HepG2 (cell line): Measurements from ENCODE around the gene NUDT3. TPM values are rescaled to one million over a fixed set of nuclear protein-coding genes. Genes with fewer than 3 reads are reported as not detected.
A peak's percentile ranks its signal among the peaks of the same experiment; 100 is the strongest.

Source experiments
- ARNTL ChIP-seq: sonication (generic); formaldehyde crosslinking; IDR thresholded peaks from 2 replicates; pipeline ENCODE4 v1.4.0; 2020; ENCODE audit warnings: mild to moderate bottlenecking, missing genetic modification reagents
- FOXJ3 ChIP-seq: sonication (generic); formaldehyde crosslinking; IDR thresholded peaks from 2 replicates; pipeline ENCODE4 v1.4.0; 2020; ENCODE audit warnings: missing genetic modification reagents, mild to moderate bottlenecking, borderline replicate concordance
- GMEB1 ChIP-seq: sonication (generic); formaldehyde crosslinking; IDR thresholded peaks from 2 replicates; pipeline ENCODE4 v1.5.1; 2020; ENCODE audit warnings: missing genetic modification reagents, mild to moderate bottlenecking, borderline replicate concordance
- KAT7 ChIP-seq: IDR thresholded peaks from 2 replicates; pipeline ENCODE4 v1.6.1; 2018; ENCODE audit warnings: borderline replicate concordance, missing compliant biosample characterization
- KAT8 ChIP-seq: IDR thresholded peaks from 2 replicates; pipeline ENCODE4 v1.6.1; 2016; ENCODE audit warnings: missing genetic modification reagents, missing compliant biosample characterization
- MED8 ChIP-seq: sonication (generic); formaldehyde crosslinking; IDR thresholded peaks from 2 replicates; pipeline ENCODE4 v1.8.1; 2023; ENCODE audit warnings: mild to moderate bottlenecking, missing genetic modification reagents; ENCODE audit not compliant: insufficient replicate concordance
- MEIS1 ChIP-seq: sonication (generic); formaldehyde crosslinking; IDR thresholded peaks from 2 replicates; pipeline ENCODE4 v1.9.0; 2021; ENCODE audit warnings: mild to moderate bottlenecking, missing genetic modification reagents, moderate library complexity, borderline replicate concordance
- MXD4 ChIP-seq: IDR thresholded peaks from 2 replicates; pipeline ENCODE4 v1.6.1; 2016; ENCODE audit warnings: mild to moderate bottlenecking, missing biosample characterization, missing genetic modification reagents
- POLR2G ChIP-seq: fragments of 200-400 bp; formaldehyde crosslinking; IDR thresholded peaks from 2 replicates; pipeline ENCODE4 v1.6.1; 2018; ENCODE audit warnings: mild to moderate bottlenecking, low read depth, low read length, moderate library complexity
- SMARCC2 ChIP-seq: fragments of 450-650 bp; IDR thresholded peaks from 2 replicates; pipeline ENCODE4 v1.6.1; 2017; ENCODE audit warnings: antibody characterized with exemption, mild to moderate bottlenecking
- SNAI1 ChIP-seq: sonication (generic); formaldehyde crosslinking; IDR thresholded peaks from 2 replicates; pipeline ENCODE4 v1.5.0; 2020; ENCODE audit warnings: mild to moderate bottlenecking, missing genetic modification reagents, borderline replicate concordance
- TFE3 ChIP-seq: IDR thresholded peaks from 2 replicates; pipeline ENCODE4 v1.6.1; 2016
- THAP11 ChIP-seq: IDR thresholded peaks from 2 replicates; pipeline ENCODE4 v1.6.1; 2016; ENCODE audit warnings: missing biosample characterization, missing genetic modification reagents
- TSC22D2 ChIP-seq: sonication (generic); formaldehyde crosslinking; IDR thresholded peaks from 2 replicates; pipeline ENCODE4 v1.5.1; 2020; ENCODE audit warnings: missing genetic modification reagents, mild to moderate bottlenecking, borderline replicate concordance
- ZBTB14 ChIP-seq: sonication (generic); formaldehyde crosslinking; IDR thresholded peaks from 2 replicates; pipeline ENCODE4 v1.4.0; 2020; ENCODE audit warnings: missing genetic modification reagents
- ZBTB43 ChIP-seq: sonication (generic); formaldehyde crosslinking; conservative IDR thresholded peaks from 2 replicates; pipeline ENCODE4 v1.4.0; 2020; ENCODE audit warnings: missing genetic modification reagents
- ZFYVE20 ChIP-seq: sonication (generic); formaldehyde crosslinking; IDR thresholded peaks from 2 replicates; pipeline ENCODE4 v1.8.0; 2023; ENCODE audit warnings: low read depth, mild to moderate bottlenecking, moderate library complexity, missing genetic modification reagents, borderline replicate concordance
- ZMAT3 ChIP-seq: sonication (generic); formaldehyde crosslinking; conservative IDR thresholded peaks from 2 replicates; pipeline ENCODE4 v1.7.0; 2021; ENCODE audit warnings: missing genetic modification reagents
- ZNF180 ChIP-seq: sonication (generic); formaldehyde crosslinking; IDR thresholded peaks from 2 replicates; pipeline ENCODE4 v1.4.0; 2020; ENCODE audit warnings: low read depth, missing genetic modification reagents, borderline replicate concordance
- ZNF430 ChIP-seq: sonication (generic); formaldehyde crosslinking; IDR thresholded peaks from 2 replicates; pipeline ENCODE4 v1.9.0; 2021; ENCODE audit warnings: mild to moderate bottlenecking, missing genetic modification reagents
- ZNF589 ChIP-seq: sonication (generic); formaldehyde crosslinking; conservative IDR thresholded peaks from 2 replicates; pipeline ENCODE4 v1.8.0; 2022; ENCODE audit warnings: mild to moderate bottlenecking, moderate library complexity, missing genetic modification reagents
- ZNF660 ChIP-seq: sonication (generic); formaldehyde crosslinking; IDR thresholded peaks from 2 replicates; pipeline ENCODE4 v1.5.1; 2020; ENCODE audit warnings: mild to moderate bottlenecking, low read depth, missing genetic modification reagents, borderline replicate concordance
- ZNF691 ChIP-seq: sonication (generic); formaldehyde crosslinking; IDR thresholded peaks from 2 replicates; pipeline ENCODE4 v1.4.0; 2020; ENCODE audit warnings: missing genetic modification reagents, low read depth, mild to moderate bottlenecking, borderline replicate concordance
- polyA plus RNA-seq, 8 experiments: library from polyadenylated mRNA; depleted of rRNA in 3 of 8; stranded (reverse) in 7 of 8; unstranded in 1 of 8; fragments of >200 nt; fragmentation: Illumina TruSeq in 4 of 8; extraction: Trizol in 4 of 8; gene quantifications; 2 replicates each; pipeline versions ENCODE4 v1.2.1 to v1.2.3, GENCODE V29; 2011 to 2016; ENCODE audit warnings: low read depth in 4 of 8, missing spikeins in 1 of 8, mixed read lengths in 1 of 8; ENCODE audit not compliant: insufficient read depth in 1 of 8
- total RNA-seq, 5 experiments: library from RNA; depleted of rRNA; stranded (reverse); fragments of >200 nt; fragmentation: Illumina TruSeq; extraction: Trizol; gene quantifications; 2 replicates each; pipeline ENCODE4 v1.2.3, GENCODE V29; 2016; ENCODE audit warnings: low read depth in 1 of 5

The NUDT3 gene
- total and polyA plus RNA-seq, 2 of the 13 experiments (the other 11 are each of a cell fraction or from before 2014, with no cell fraction given): 20.2 to 20.6 TPM

- TF ChIP-seq ZBTB14 (peak; percentile 92), TFE3 (peak; percentile 47; the same call in 1 of the 2 replicates), THAP11 (CRISPR knock-in tag) (peak; percentile 83), ZBTB43 (0 out of 2 replicates have a peak, but pooled peaks have one; percentile 65), ZNF660 (no peak), ZMAT3 (no peak), ZNF180 (no peak), ZFYVE20 (CRISPR knock-in tag) (0 out of 2 replicates have a peak, but pooled peaks have one; percentile 36), TSC22D2 (CRISPR knock-in tag) (peak; percentile 71; the same call in 1 of the 2 replicates), ZNF430 (CRISPR knock-in tag) (no peak; the same call in 1 of the 2 replicates), KAT7 (CRISPR knock-in tag) (peak; percentile 98), SNAI1 (peak; percentile 84; the same call in 1 of the 2 replicates), MED8 (CRISPR knock-in tag) (no peak), SMARCC2 (no peak), ARNTL (CRISPR knock-in tag) (peak; percentile 49; the same call in 1 of the 2 replicates), KAT8 (CRISPR knock-in tag) (peak; percentile 89), GMEB1 (CRISPR knock-in tag) (peak; percentile 84), MEIS1 (CRISPR knock-in tag) (peak; percentile 78), ZNF691 (0 out of 2 replicates have a peak, but pooled peaks have one; percentile 28), ZNF589 (no peak; the same call in none of the 2 replicates), POLR2G (peak; percentile 81), MXD4 (CRISPR knock-in tag) (peak; percentile 67; the same call in 1 of the 2 replicates), FOXJ3 (CRISPR knock-in tag) (peak; percentile 70)
Measured at GRCh38 chr6:34392497-34393190, at the start of gene NUDT3 (continued).
